ENCODE results near the gene SLC29A1. TPM values are rescaled to one million over a fixed set of nuclear protein-coding genes. Genes with fewer than 3 reads are reported as not detected.

The SLC29A1 gene
- total and polyA plus RNA-seq, 9 of the 15 experiments (the other 6 are each of a cell fraction or from before 2014, with no cell fraction given), result 18.9 to 170 (median 57.7) TPM

GRCh38 chr6:44257025-44257752, 33.8 kb downstream of the SLC29A1 start, which contains the start of gene SLC35B2 (continued):
- no peak for TF ChIP-seq KLF10 (CRISPR knock-in tag; IDR thresholded peaks at IDR 0.05)
- TF ChIP-seq FOXM1 (IDR thresholded peaks at IDR 0.05; ENCODE audit: low read depth), result 0 out of 2 replicates have a peak, but pooled peaks have one; percentile 18
- TF ChIP-seq FOXM1 (CRISPR knock-in tag; IDR thresholded peaks at IDR 0.05; ENCODE audit: low read depth), result peak; percentile 87; the same call in 1 of the 2 replicates
- TF ChIP-seq ARHGAP35 (IDR thresholded peaks at IDR 0.05; ENCODE audit: partially characterized antibody), result no peak
- TF ChIP-seq YY1 (IDR thresholded peaks at IDR 0.05; ENCODE audit: borderline replicate concordance in 1 of 3, control insufficient read depth in 1 of 3, extremely low read depth in 1 of 3, insufficient read depth in 3 of 3, insufficient read length in 1 of 3, insufficient replicate concordance in 2 of 3, low read depth in 1 of 3, low read length in 2 of 3), result peak in 1 of 3 experiments; percentile 80
- peak; percentile 70; the same call in 1 of the 2 replicates for TF ChIP-seq KLF13 (tag; IDR thresholded peaks at IDR 0.05; ENCODE audit: borderline replicate concordance, low read depth)
- no peak for TF ChIP-seq THRAP3 (IDR thresholded peaks at IDR 0.05; ENCODE audit: borderline replicate concordance)
- TF ChIP-seq SNIP1 (IDR thresholded peaks at IDR 0.05; ENCODE audit: low read depth), result no peak
- no peak; the same call in 1 of the 2 replicates for TF ChIP-seq ZBED1 (IDR thresholded peaks at IDR 0.05)
- TF ChIP-seq CBFA2T2 (conservative IDR thresholded peaks at IDR 0.05), result peak; percentile 96
- TF ChIP-seq CTCFL (IDR thresholded peaks at IDR 0.05; ENCODE audit: borderline replicate concordance, insufficient read depth, low read depth, low read length, poor library complexity, severe bottlenecking), result peak; percentile 99
- no peak for TF ChIP-seq U2AF2 (optimal IDR thresholded peaks at IDR 0.05; ENCODE audit: low read depth, low read length)
- no peak; the same call in 1 of the 2 replicates for TF ChIP-seq FOXP1 (CRISPR knock-in tag; IDR thresholded peaks at IDR 0.05)
- peak; percentile 75 for TF ChIP-seq ZFX (CRISPR knock-in tag; IDR thresholded peaks at IDR 0.05)
- TF ChIP-seq PREB (CRISPR knock-in tag; IDR thresholded peaks at IDR 0.05), result no peak
- no peak for TF ChIP-seq THRB (CRISPR knock-in tag; conservative IDR thresholded peaks at IDR 0.05)
- no peak for TF ChIP-seq CREB5 (CRISPR knock-in tag; IDR thresholded peaks at IDR 0.05)
- TF ChIP-seq THAP12 (CRISPR knock-in tag; IDR thresholded peaks at IDR 0.05), result peak; percentile 96
- no peak for TF ChIP-seq MAFG (tag; conservative IDR thresholded peaks at IDR 0.05)
